GM12878 (cell line): ENCODE data around the gene TBCK. TPM values are rescaled to one million over a fixed set of nuclear protein-coding genes. Genes with fewer than 3 reads are reported as not detected.

Source experiments
- ATAC-seq: fragments of 200-7000 bp; cut with Tn5 transposase; 3 replicates; pipeline ENCODE4 v1.9.1; 2020; ENCODE audit warnings: mild to moderate bottlenecking, moderate library complexity
- BruUV-seq: library from RNA; stranded (reverse); fragments of 400-500 nt; replicated peaks from 2 replicates; lab custom pipeline; 2021; lab: Mats Ljungman, UMichigan
- CTCF ChIA-PET: fragments of 300-600 bp; sonication (Branson Sonifier 250); formaldehyde crosslinking; extraction: SDS; loops from one replicate; lab custom pipeline; 2021; ENCODE audit warnings: inconsistent platforms; lab: Yijun Ruan, JAX
- POLR2A ChIA-PET: fragments of 350-600 bp; formaldehyde crosslinking; extraction: SDS; loops from one replicate; lab custom pipeline; 2021; ENCODE audit warnings: inconsistent platforms; lab: Charles Lee
- RAD21 ChIA-PET: fragments of 300-600 bp; sonication (Branson Sonifier 250); formaldehyde crosslinking; loops from one replicate; lab custom pipeline; 2023; ENCODE audit warnings: antibody characterized with exemption; ENCODE audit not compliant: unreplicated experiment; lab: Charles Lee
- SMC1A ChIA-PET: fragments of 300-600 bp; sonication (Branson Sonifier 250); formaldehyde crosslinking; loops from one replicate; lab custom pipeline; 2023; ENCODE audit not compliant: unreplicated experiment, uncharacterized antibody; lab: Charles Lee
- DNase-seq: peaks from one replicate; pipeline ENCODE4 v3.0.0-alpha.2; 2011; ENCODE audit warnings: low read depth, low spot score
- FAIRE-seq: peaks from 3 replicates; lab custom pipeline; 2011; peaks lifted over from hg19 to GRCh38; lab: Jason Lieb, UNC
- H2AFZ ChIP-seq: 2 replicates; pipeline ENCODE4 v1.6.0; 2011; ENCODE audit warnings: low read depth, low read length, control low read depth; ENCODE audit not compliant: control insufficient read depth
- H3K27ac ChIP-seq: 2 replicates; pipeline ENCODE4 v1.5.1; 2011; ENCODE audit warnings: control low read depth; ENCODE audit not compliant: control insufficient read depth, insufficient read depth
- H3K27me3 ChIP-seq, 2 experiments: replicated peaks in 1 of 2; 2 replicates each; pipeline versions ENCODE4 v1.6.0 to v1.6.1; 2011; ENCODE audit warnings: low read length in 1 of 2; ENCODE audit not compliant: control insufficient read depth in 2 of 2, insufficient read depth in 2 of 2
- H3K36me3 ChIP-seq, 2 experiments: 2 replicates each; pipeline ENCODE4 v1.5.1; 2011; ENCODE audit warnings: low read length in 1 of 2; ENCODE audit not compliant: control insufficient read depth in 2 of 2, insufficient read depth in 2 of 2
- H3K4me1 ChIP-seq: 2 replicates; pipeline ENCODE4 v1.6.1; 2011; ENCODE audit warnings: mild to moderate bottlenecking, low read length, moderate library complexity, mixed read lengths; ENCODE audit not compliant: control insufficient read depth, insufficient read depth
- H3K4me2 ChIP-seq: 2 replicates; pipeline ENCODE4 v1.6.0; 2011; ENCODE audit warnings: control low read depth; ENCODE audit not compliant: control insufficient read depth, insufficient read depth
- H3K4me3 ChIP-seq: fragments of 200-600 bp; sonication (generic); 2 replicates; pipeline ENCODE4 v1.5.1; 2016
- H3K79me2 ChIP-seq: 2 replicates; pipeline ENCODE4 v1.6.0; 2011; ENCODE audit warnings: low read length; ENCODE audit not compliant: control insufficient read depth, insufficient read depth
- H3K9ac ChIP-seq: 2 replicates; pipeline ENCODE4 v1.8.0; 2011; ENCODE audit warnings: low read length, control low read depth, mixed read lengths; ENCODE audit not compliant: control insufficient read depth, insufficient read depth
- H3K9me3 ChIP-seq: replicated peaks from 3 replicates; pipeline ENCODE4 v1.5.1; 2011; ENCODE audit warnings: mild to moderate bottlenecking, low read length; ENCODE audit not compliant: control insufficient read depth, insufficient read depth
- H4K20me1 ChIP-seq: 2 replicates; pipeline ENCODE4 v1.6.0; 2011; ENCODE audit not compliant: control insufficient read depth, insufficient read depth
- ATF2 ChIP-seq: IDR thresholded peaks from 2 replicates; pipeline ENCODE4 v1.6.1; 2012; ENCODE audit warnings: low read length, inconsistent platforms
- BRCA1 ChIP-seq: IDR thresholded peaks from 2 replicates; pipeline ENCODE4 v1.6.1; 2011; ENCODE audit warnings: low read depth, low read length, improper control_type of control experiment
- JUNB ChIP-seq: IDR thresholded peaks from 2 replicates; pipeline ENCODE4 v1.6.1; 2016; ENCODE audit warnings: antibody characterized with exemption, mild to moderate bottlenecking
- LARP7 ChIP-seq: fragments of 450-650 bp; IDR thresholded peaks from 2 replicates; pipeline ENCODE4 v1.6.1; 2017; ENCODE audit warnings: mild to moderate bottlenecking
- MAX ChIP-seq: IDR thresholded peaks from 2 replicates; pipeline ENCODE4 v1.6.1; 2012; ENCODE audit warnings: low read depth, low read length, improper control_type of control experiment
- MYB ChIP-seq: fragments of 150-350 bp; IDR thresholded peaks from 2 replicates; pipeline ENCODE4 v1.6.1; 2014; ENCODE audit warnings: mild to moderate bottlenecking, low read depth, low read length, borderline replicate concordance
- SMAD5 ChIP-seq: IDR thresholded peaks from 2 replicates; pipeline ENCODE4 v1.6.1; 2016; ENCODE audit warnings: antibody characterized with exemption, low read depth
- USF2 ChIP-seq: IDR thresholded peaks from 2 replicates; pipeline ENCODE4 v1.6.1; 2011; ENCODE audit warnings: low read depth, low read length, improper control_type of control experiment, borderline replicate concordance
- ZNF217 ChIP-seq: fragments of 450-650 bp; IDR thresholded peaks from 2 replicates; pipeline ENCODE4 v1.6.1; 2017; ENCODE audit warnings: antibody characterized with exemption, mild to moderate bottlenecking
- WGBS: methylation state at CpG from one replicate; pipeline ENCODE4 v1.1.6; 2016; ENCODE audit warnings: low lambda C conversion rate; ENCODE audit not compliant: insufficient replicate concordance, insufficient coverage; ENCODE audit errors: missing lambda C conversion rate; 5-methylcytosine and 5-hydroxymethylcytosine counted together
- in situ Hi-C: fragments of 300-500 bp; cut with MboI; formaldehyde crosslinking; loops from 9 replicates; pipeline ENCODE4 v1.14.3; 2018; ENCODE audit warnings: mixed read lengths
- intact Hi-C: fragments of 100-400 bp; cut with micrococcal nuclease; formaldehyde crosslinking; loops from one replicate; pipeline ENCODE4 v1.14.2; 2022; ENCODE audit not compliant: unreplicated experiment
- polyA plus RNA-seq, 11 experiments: library from polyadenylated mRNA; depleted of rRNA in 4 of 11; unstranded in 6 of 11; stranded (reverse) in 5 of 11; fragments of >200 nt; fragmentation: Nextera tagmentation in 4 of 11; fragmentation: Illumina TruSeq in 1 of 11; extraction: Ambion mirVana in 4 of 11; extraction: Trizol in 1 of 11; gene quantifications; 1 replicate in 1 of 11; 2 replicates in 10 of 11; pipeline versions ENCODE4 v1.2.1 to v1.2.3, GENCODE V29; 2011 to 2016; ENCODE audit warnings: inconsistent platforms in 2 of 11, missing spikeins in 2 of 11, low read depth in 1 of 11
- total RNA-seq, 4 experiments: library from RNA; depleted of rRNA in 3 of 4; stranded (reverse); fragments of >200 nt in 3 of 4; fragmentation: Illumina TruSeq in 1 of 4; extraction: Trizol in 1 of 4; gene quantifications; 2 replicates each; pipeline versions ENCODE4 v1.2.1 to v1.2.3, GENCODE V29; 2013 to 2021
- TF ChIP-seq, protein P1 (sequence below): fragments of 450-650 bp; IDR thresholded peaks from 2 replicates; pipeline ENCODE4 v1.6.1; 2018; ENCODE audit warnings: borderline replicate concordance, mild to moderate bottlenecking; ENCODE audit not compliant: partially characterized antibody

Gene TBCK
- total and polyA plus RNA-seq, 10 of the 15 experiments (the other 5 are each of a cell fraction or from before 2014, with no cell fraction given) = 4.1 to 30.3 (median 20.2) TPM

- TF ChIP-seq, protein P1, sequence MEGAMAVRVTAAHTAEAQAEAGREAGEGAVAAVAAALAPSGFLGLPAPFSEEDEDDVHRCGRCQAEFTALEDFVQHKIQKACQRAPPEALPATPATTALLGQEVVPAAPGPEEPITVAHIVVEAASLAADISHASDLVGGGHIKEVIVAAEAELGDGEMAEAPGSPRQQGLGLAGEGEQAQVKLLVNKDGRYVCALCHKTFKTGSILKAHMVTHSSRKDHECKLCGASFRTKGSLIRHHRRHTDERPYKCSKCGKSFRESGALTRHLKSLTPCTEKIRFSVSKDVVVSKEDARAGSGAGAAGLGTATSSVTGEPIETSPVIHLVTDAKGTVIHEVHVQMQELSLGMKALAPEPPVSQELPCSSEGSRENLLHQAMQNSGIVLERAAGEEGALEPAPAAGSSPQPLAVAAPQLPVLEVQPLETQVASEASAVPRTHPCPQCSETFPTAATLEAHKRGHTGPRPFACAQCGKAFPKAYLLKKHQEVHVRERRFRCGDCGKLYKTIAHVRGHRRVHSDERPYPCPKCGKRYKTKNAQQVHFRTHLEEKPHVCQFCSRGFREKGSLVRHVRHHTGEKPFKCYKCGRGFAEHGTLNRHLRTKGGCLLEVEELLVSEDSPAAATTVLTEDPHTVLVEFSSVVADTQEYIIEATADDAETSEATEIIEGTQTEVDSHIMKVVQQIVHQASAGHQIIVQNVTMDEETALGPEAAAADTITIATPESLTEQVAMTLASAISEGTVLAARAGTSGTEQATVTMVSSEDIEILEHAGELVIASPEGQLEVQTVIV = no peak
- no peak for TF ChIP-seq JUNB
Measured at GRCh38 chr4:106105697-106106096, 210.3 kb downstream of the TBCK start (continued).

- Histone ChIP-seq H3K4me2 (no peak overlapping the region), H3K79me2 (no peaks in the 10 kb centered on the region), H3K36me3 (no peaks in the 10 kb centered on the region), H3K27ac (no peak overlapping the region), H2AFZ (no peak overlapping the region), H3K4me1 (no peaks in the 10 kb centered on the region), H3K27me3 (no peaks in the 10 kb centered on the region), H3K4me3 (no peak overlapping the region), H4K20me1 (no peaks in the 10 kb centered on the region), H3K9ac (no peak overlapping the region), H3K9me3 (no peaks in the 10 kb centered on the region; the same call in 2 of the 3 replicates)
- ChIA-PET CTCF (no interaction called here), SMC1A (no interaction called here), POLR2A (no interaction called here), RAD21 (no interaction called here)
- intact Hi-C loops (no loop called here), in situ Hi-C loops (no loop called here)
- FAIRE-seq = no peak
- no peak for DNase-seq
- TF ChIP-seq ATF2 (no peak), USF2 (no peak), SMAD5 (no peak), ZNF217 (no peak), LARP7 (no peak), MYB (no peak), MAX (no peak), BRCA1 (no peak)
- BruUV-seq = no TSS peak
- WGBS = 91% methylated on average over 1 of the region's 1 CpG
- no peak for ATAC-seq
Measured at GRCh38 chr4:106104276-106104675, 211.7 kb downstream of the TBCK start.
